H1 (cell line): ENCODE measurements around the gene FITM1. TPM values are rescaled to one million over a fixed set of nuclear protein-coding genes. Genes with fewer than 3 reads are reported as not detected.
A peak's percentile ranks its signal among the peaks of the same experiment; 100 is the strongest.

Source experiments
- CTCF ChIA-PET: fragments of 300-600 bp; sonication (Branson Sonifier 250); formaldehyde crosslinking; loops from one replicate; lab custom pipeline; 2021; ENCODE audit not compliant: partially characterized antibody; lab: Charles Lee
- POLR2A ChIA-PET: fragments of 300-600 bp; sonication (Branson Sonifier 250); formaldehyde crosslinking; loops from one replicate; lab custom pipeline; 2021; ENCODE audit warnings: inconsistent platforms; ENCODE audit not compliant: partially characterized antibody; lab: Charles Lee
- DNase-seq, 2 experiments: peaks; one replicate each; pipeline versions ENCODE4 v3.0.0 to v3.0.0-alpha.2; 2010 to 2022; ENCODE audit warnings: low spot score in 2 of 2, low read depth in 1 of 2, mixed read lengths in 1 of 2
- FAIRE-seq: peaks from 2 replicates; lab custom pipeline; 2011; peaks lifted over from hg19 to GRCh38; lab: Jason Lieb, UNC
- H2AFZ ChIP-seq: 2 replicates; pipeline ENCODE4 v1.8.1; 2012; ENCODE audit warnings: low read length, inconsistent platforms
- H2AK5ac ChIP-seq: 2 replicates; pipeline ENCODE4 v1.6.1; 2013; ENCODE audit warnings: low read depth, low read length
- H2BK120ac ChIP-seq: replicated peaks from 2 replicates; pipeline ENCODE3; 2013; ENCODE audit warnings: low read depth, low read length, inconsistent platforms
- H2BK12ac ChIP-seq: 2 replicates; pipeline ENCODE4 v1.6.1; 2013; ENCODE audit warnings: low read depth, low read length
- H2BK15ac ChIP-seq: 2 replicates; pipeline ENCODE4 v1.6.1; 2013; ENCODE audit warnings: low read length
- H2BK20ac ChIP-seq: 2 replicates; pipeline ENCODE4 v1.6.1; 2013; ENCODE audit warnings: low read length
- H2BK5ac ChIP-seq: 2 replicates; pipeline ENCODE4 v1.6.1; 2013; ENCODE audit warnings: low read depth, low read length
- H3K14ac ChIP-seq: 2 replicates; pipeline ENCODE4 v1.6.1; 2013; ENCODE audit warnings: inconsistent platforms; ENCODE audit not compliant: insufficient read length
- H3K18ac ChIP-seq: 2 replicates; pipeline ENCODE4 v1.6.1; 2013; ENCODE audit warnings: low read length; ENCODE audit errors: extremely low read depth
- H3K23ac ChIP-seq: 2 replicates; pipeline ENCODE4 v1.6.1; 2013; ENCODE audit warnings: inconsistent platforms; ENCODE audit not compliant: insufficient read length
- H3K23me2 ChIP-seq: 2 replicates; pipeline ENCODE4 v1.6.1; 2013; ENCODE audit warnings: low read depth, low read length
- H3K27ac ChIP-seq: 2 replicates; pipeline ENCODE4 v1.6.1; 2011; ENCODE audit warnings: low read depth, low read length, inconsistent platforms
- H3K27me3 ChIP-seq, 4 experiments: replicated peaks in 1 of 4; 1 replicate in 1 of 4; 2 replicates in 3 of 4; pipeline versions ENCODE4 v1.6.1 to v1.8.1; 2011 to 2013; ENCODE audit warnings: low read length in 3 of 4, mild to moderate bottlenecking in 3 of 4, inconsistent platforms in 2 of 4, mixed read lengths in 2 of 4, moderate library complexity in 1 of 4; ENCODE audit not compliant: control insufficient read depth in 3 of 4, insufficient read depth in 3 of 4; ENCODE audit errors: extremely low read depth in 1 of 4
- H3K36me3 ChIP-seq, 4 experiments: 2 replicates each; pipeline versions ENCODE4 v1.6.1 to v1.8.1; 2011 to 2013; ENCODE audit warnings: mild to moderate bottlenecking in 4 of 4, low read length in 3 of 4, moderate library complexity in 2 of 4, control low read depth in 1 of 4, inconsistent platforms in 1 of 4; ENCODE audit not compliant: insufficient read depth in 4 of 4, control insufficient read depth in 2 of 4
- H3K4ac ChIP-seq: replicated peaks from 2 replicates; pipeline ENCODE3; 2013; ENCODE audit warnings: low read length, low read depth, mixed read lengths, inconsistent platforms; ENCODE audit not compliant: insufficient read length
- H3K4me1 ChIP-seq, 4 experiments: replicated peaks in 1 of 4; 1 replicate in 1 of 4; 2 replicates in 3 of 4; pipeline versions ENCODE4 v1.6.1 to v1.8.1; 2011 to 2013; ENCODE audit warnings: low read length in 3 of 4, inconsistent platforms in 2 of 4, mixed read lengths in 1 of 4; ENCODE audit not compliant: insufficient read depth in 4 of 4, control insufficient read depth in 3 of 4
- H3K4me2 ChIP-seq, 2 experiments: 2 replicates each; pipeline versions ENCODE4 v1.6.1 to v1.8.1; 2011 to 2013; ENCODE audit warnings: low read depth in 2 of 2, low read length in 2 of 2, control low read depth in 1 of 2, inconsistent platforms in 1 of 2, mild to moderate bottlenecking in 1 of 2; ENCODE audit not compliant: insufficient read depth in 1 of 2
- H3K4me3 ChIP-seq, 4 experiments: fragments of 200-600, 300-600 bp in 1 of 4; sonication (generic), shearing (Covaris generic), sonication (Bioruptor Twin) in 1 of 4; 2 replicates each; pipeline versions ENCODE4 v1.5.1 to v1.8.1; 2011 to 2016; ENCODE audit warnings: low read length in 4 of 4, low read depth in 3 of 4, control low read depth in 2 of 4, inconsistent platforms in 2 of 4, mild to moderate bottlenecking in 2 of 4, mixed read lengths in 1 of 4, moderate library complexity in 1 of 4; ENCODE audit not compliant: insufficient read depth in 2 of 4; ENCODE audit errors: extremely low read depth in 1 of 4
- H3K56ac ChIP-seq: replicated peaks from 2 replicates; pipeline ENCODE3; 2013; ENCODE audit warnings: low read depth, mild to moderate bottlenecking, mixed read lengths, low read length, inconsistent platforms; ENCODE audit not compliant: insufficient read length
- H3K79me1 ChIP-seq: 2 replicates; pipeline ENCODE4 v1.6.1; 2013; ENCODE audit warnings: low read depth, low read length, control low read depth
- H3K79me2 ChIP-seq, 2 experiments: 2 replicates each; pipeline versions ENCODE4 v1.6.1 to v1.8.1; 2012 to 2013; ENCODE audit warnings: low read length in 2 of 2, mild to moderate bottlenecking in 2 of 2, inconsistent platforms in 1 of 2; ENCODE audit not compliant: insufficient read depth in 2 of 2, control insufficient read depth in 1 of 2
- H3K9ac ChIP-seq, 4 experiments: replicated peaks in 1 of 4; 1 replicate in 1 of 4; 2 replicates in 3 of 4; pipeline versions ENCODE4 v1.6.1 to v1.8.1; 2011 to 2013; ENCODE audit warnings: low read depth in 3 of 4, low read length in 3 of 4, control low read depth in 2 of 4, mild to moderate bottlenecking in 2 of 4, moderate library complexity in 2 of 4, inconsistent platforms in 1 of 4; ENCODE audit errors: extremely low read depth in 1 of 4
- H3K9me3 ChIP-seq, 2 experiments: 2 replicates each; pipeline versions ENCODE4 v1.6.1 to v1.8.1; 2012 to 2013; ENCODE audit warnings: mild to moderate bottlenecking in 2 of 2, moderate library complexity in 2 of 2, control low read depth in 1 of 2, inconsistent platforms in 1 of 2, low read depth in 1 of 2, low read length in 1 of 2, mixed read lengths in 1 of 2; ENCODE audit not compliant: insufficient read depth in 2 of 2
- H4K20me1 ChIP-seq, 2 experiments: replicated peaks in 1 of 2; 2 replicates each; pipeline versions ENCODE3 to v1.8.1; 2011 to 2013; ENCODE audit warnings: inconsistent platforms in 2 of 2, low read length in 2 of 2, mild to moderate bottlenecking in 1 of 2; ENCODE audit not compliant: insufficient read depth in 2 of 2, control insufficient read depth in 1 of 2
- H4K5ac ChIP-seq: 2 replicates; pipeline ENCODE4 v1.6.1; 2013; ENCODE audit warnings: low read length, low read depth, mixed read lengths, inconsistent platforms; ENCODE audit not compliant: insufficient read length
- H4K8ac ChIP-seq: 2 replicates; pipeline ENCODE4 v1.8.0; 2013; ENCODE audit warnings: mild to moderate bottlenecking, moderate library complexity, low read length, inconsistent platforms; ENCODE audit not compliant: insufficient read depth; ENCODE audit errors: extremely low read depth
- H4K91ac ChIP-seq: replicated peaks from 2 replicates; pipeline ENCODE3; 2013; ENCODE audit warnings: low read length, mixed read lengths, inconsistent platforms; ENCODE audit not compliant: insufficient read length
- FOSL1 ChIP-seq: IDR thresholded peaks from 2 replicates; pipeline ENCODE4 v1.6.1; 2011; ENCODE audit warnings: mild to moderate bottlenecking, low read depth, low read length, moderate library complexity; ENCODE audit not compliant: insufficient read depth
- HDAC6 ChIP-seq: IDR thresholded peaks from one replicate; pipeline ENCODE4 v1.7.1; 2012; ENCODE audit warnings: low read depth, mild to moderate bottlenecking, inconsistent platforms, low read length, moderate library complexity
- JUND ChIP-seq: IDR thresholded peaks from 2 replicates; pipeline ENCODE4 v1.6.1; 2011; ENCODE audit warnings: mild to moderate bottlenecking, improper control_type of control experiment, low read length
- KDM1A ChIP-seq: fragments of 200-600, 300-600 bp; sonication (generic); IDR thresholded peaks from 2 replicates; pipeline ENCODE4 v1.7.1; 2016; ENCODE audit warnings: mild to moderate bottlenecking, low read length, borderline replicate concordance
- RXRA ChIP-seq: IDR thresholded peaks from 2 replicates; pipeline ENCODE4 v1.6.1; 2011; ENCODE audit warnings: low read depth, mild to moderate bottlenecking, low read length, moderate library complexity; ENCODE audit not compliant: insufficient read depth
- SIN3A ChIP-seq, 2 experiments: IDR thresholded peaks in 1 of 2; conservative IDR thresholded peaks in 1 of 2; 2 replicates each; pipeline ENCODE4 v1.6.1; 2011 to 2012; ENCODE audit warnings: low read length in 2 of 2, improper control_type of control experiment in 1 of 2, low read depth in 1 of 2, mild to moderate bottlenecking in 1 of 2
- SIRT6 ChIP-seq: IDR thresholded peaks from one replicate; pipeline ENCODE4 v1.7.1; 2012; ENCODE audit warnings: low read length, inconsistent platforms
- TAF1 ChIP-seq: IDR thresholded peaks from 2 replicates; pipeline ENCODE4 v1.6.1; 2011; ENCODE audit warnings: mild to moderate bottlenecking, low read depth, low read length
- TCF12 ChIP-seq: IDR thresholded peaks from 2 replicates; pipeline ENCODE4 v1.6.1; 2011; ENCODE audit warnings: low read depth, mild to moderate bottlenecking, low read length
- WGBS, 2 experiments: shearing (Covaris generic) in 1 of 2; methylation state at CpG; one replicate each; pipeline versions ENCODE4 v1.1.6 to v1.1.7; 2013 to 2015; ENCODE audit warnings: low lambda C conversion rate in 2 of 2, mixed read lengths in 2 of 2, inconsistent platforms in 1 of 2, low coverage in 1 of 2, missing lambda C conversion rate in 1 of 2; ENCODE audit not compliant: insufficient replicate concordance in 2 of 2, insufficient coverage in 1 of 2, insufficient read length in 1 of 2; ENCODE audit errors: extremely low coverage in 1 of 2, missing lambda C conversion rate in 1 of 2; 5-methylcytosine and 5-hydroxymethylcytosine counted together
- polyA plus RNA-seq, 7 experiments: library from polyadenylated mRNA; depleted of rRNA in 3 of 7; stranded (reverse) in 5 of 7; unstranded in 2 of 7; fragments of >200 nt in 5 of 7; fragments of 200-250 nt in 2 of 7; gene quantifications; 1 replicate in 5 of 7; 2 replicates in 1 of 7; 4 replicates in 1 of 7; pipeline versions ENCODE4 v1.2.1 to v1.2.3, GENCODE V29; 2011 to 2013; ENCODE audit warnings: missing spikeins in 2 of 7, mixed read lengths in 2 of 7
- total RNA-seq: library from RNA; stranded (reverse); fragmentation: NEBNext Ultra II Directional; extraction: Animal tissue kit (Norgen Biotek cat#: 25700); gene quantifications from 2 replicates; pipeline ENCODE4 v1.2.1, GENCODE V29; 2021
- TF ChIP-seq, protein P1 (sequence below): IDR thresholded peaks from 2 replicates; pipeline ENCODE4 v1.6.1; 2012; ENCODE audit warnings: inconsistent platforms

FITM1 gene
- total and polyA plus RNA-seq, 2 of the 8 experiments (the other 6 are each of a cell fraction or from before 2014, with no cell fraction given), result 0.53 to 0.76 TPM

DNA sequence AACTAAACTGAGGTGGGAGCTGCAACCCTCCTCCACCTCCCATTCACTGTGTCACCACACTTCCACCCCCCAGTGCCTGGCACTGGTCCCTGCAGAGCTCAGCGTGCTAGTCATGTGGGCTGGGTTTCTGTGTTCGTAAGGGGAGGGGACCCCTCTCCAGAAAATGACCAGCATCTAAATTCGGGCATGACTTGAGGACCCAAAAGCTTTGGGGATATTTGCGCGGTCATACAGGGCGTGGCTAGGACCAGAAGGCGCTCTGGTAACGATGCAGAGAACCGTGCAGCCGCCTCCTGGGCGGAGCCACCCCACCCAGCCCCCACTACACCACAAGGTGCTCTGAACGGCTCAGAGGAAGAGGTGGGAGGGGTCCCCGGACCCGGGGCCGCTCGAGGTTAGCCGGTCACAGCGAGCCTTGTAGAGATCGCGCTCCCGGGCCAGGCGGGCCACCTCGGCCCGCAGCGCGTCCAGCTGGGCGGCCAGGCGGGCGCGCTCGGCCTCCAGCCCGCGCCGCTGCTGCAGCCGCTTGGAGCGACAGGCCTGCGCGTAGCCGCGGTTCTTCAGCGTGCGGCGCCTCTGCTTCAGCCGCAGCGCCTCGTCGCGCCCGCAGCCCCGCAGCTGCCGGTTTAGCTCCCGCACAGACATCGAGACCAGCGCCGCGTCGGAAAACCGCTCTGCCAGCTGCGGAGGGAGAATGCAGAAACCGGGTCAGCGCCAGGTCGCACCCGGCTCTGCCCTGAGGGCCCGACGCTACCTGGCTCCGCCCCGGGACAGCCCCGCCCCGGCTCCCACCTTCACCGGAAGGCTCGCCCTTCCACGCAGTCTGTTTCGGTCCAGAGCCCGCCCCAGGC lies 49.3 kb upstream of the FITM1 start:
- whole genome bisulfite sequencing, 2 experiments, result 1% methylated on average over 36 of the region's 74 CpGs; no CpG with 5 or more reads in 1 of the 2 experiments
- Histone ChIP-seq H3K56ac (peak overlapping the region; percentile 47), H3K9me3 (no peaks in the 10 kb centered on the region), H3K9ac (peak overlapping the region in 3 of 4 experiments; percentile 19 to 68 (median 20); a peak in 4 of 7 replicates), H2BK5ac (peak overlapping the region; percentile 87; the same call in 1 of the 2 replicates), H3K79me1 (no peaks in the 10 kb centered on the region), H3K79me2 (no peaks in the 10 kb centered on the region), H3K27ac (no peak overlapping the region), H3K23ac (no peak overlapping the region), H4K5ac (no peak overlapping the region), H3K27me3 (peaks cover 0 to 10% (median 7%) of the 10 kb centered on the region in 4 experiments; a peak in 5 of 7 replicates), H4K20me1 (no peaks in the 10 kb centered on the region), H3K18ac (peak overlapping the region; percentile 87; the same call in 1 of the 2 replicates), H2BK15ac (peak overlapping the region; percentile 95; the same call in 1 of the 2 replicates), H3K36me3 (no peaks in the 10 kb centered on the region), H2AK5ac (no peak overlapping the region), H4K91ac (peak overlapping the region; percentile 37), H3K4ac (no peak overlapping the region), H2BK20ac (peak overlapping the region; percentile 32; the same call in 1 of the 2 replicates), H3K14ac (no peak overlapping the region), H3K4me3 (peak overlapping the region; percentile 54 to 67 (median 66)), H3K4me2 (peak overlapping the region; percentile 75 to 84), H2BK120ac (no peak overlapping the region), H3K4me1 (peaks cover 0 to 18% (median 12%) of the 10 kb centered on the region in 4 experiments; a peak in 6 of 7 replicates), H4K8ac (peak overlapping the region; percentile 1; the same call in 1 of the 2 replicates), H2AFZ (peak overlapping the region; percentile 44; the same call in 1 of the 2 replicates), H3K23me2 (peaks cover 11% of the 10 kb centered on the region; the same call in 1 of the 2 replicates), H2BK12ac (no peak overlapping the region)
- FAIRE-seq (no peak), DNase-seq (peak in 1 of 2 experiments; percentile 81)
- CTCF ChIA-PET, result interaction anchor here (0.9 to 23.8 kb wide), 18 partner anchors 11 to 500 kb away, joined by 3 to 316 read pairs (median 6); partner anchors contain the start of genes DCAF11, DHRS4, IRF9 and PCK2
- POLR2A ChIA-PET, result interaction anchor here (1.0 to 27.2 kb wide), 14 partner anchors 9 to 162 kb away, joined by 3 to 626 read pairs (median 6); partner anchors contain the start of genes CARMIL3, CPNE6, DCAF11 and EMC9
- no peak for TF ChIP-seq JUND
- no peak for TF ChIP-seq TAF1
- TF ChIP-seq, protein P1, sequence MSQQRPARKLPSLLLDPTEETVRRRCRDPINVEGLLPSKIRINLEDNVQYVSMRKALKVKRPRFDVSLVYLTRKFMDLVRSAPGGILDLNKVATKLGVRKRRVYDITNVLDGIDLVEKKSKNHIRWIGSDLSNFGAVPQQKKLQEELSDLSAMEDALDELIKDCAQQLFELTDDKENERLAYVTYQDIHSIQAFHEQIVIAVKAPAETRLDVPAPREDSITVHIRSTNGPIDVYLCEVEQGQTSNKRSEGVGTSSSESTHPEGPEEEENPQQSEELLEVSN, result no peak
- TF ChIP-seq FOSL1, result no peak
- TF ChIP-seq KDM1A, result no peak
- 0 out of 4 replicates have a peak, but pooled peaks of 1 of the 2 experiments have one; percentile 34 for TF ChIP-seq SIN3A (conservative IDR thresholded peaks at IDR 0.05 in 1 of 2, IDR thresholded peaks at IDR 0.05 in 1 of 2; ENCODE audit: low read depth in 1 of 2, low read length in 2 of 2)
- TF ChIP-seq TCF12, result no peak
- TF ChIP-seq HDAC6, result no peak
- TF ChIP-seq SIRT6, result no peak
- no peak for TF ChIP-seq RXRA
